Karpas-422 (cell line): ENCODE measurements around the gene MEX3A. TPM values are rescaled to one million over a fixed set of nuclear protein-coding genes. Genes with fewer than 3 reads are reported as not detected.
"Not testable (repeated sequence)": the region's sequence is repeated elsewhere in the genome, so short reads cannot be mapped to it uniquely, and the experiment has no call there.

ENCODE experiments used
- DNase-seq: peaks from one replicate; pipeline ENCODE4 v3.0.0-alpha.2; 2015
- H2AFZ ChIP-seq: fragments of 200-600 bp; sonication (generic); 2 replicates; pipeline ENCODE4 v1.6.1; 2014; ENCODE audit warnings: antibody characterized with exemption, low read length, mixed read lengths
- H3K27ac ChIP-seq: fragments of 200-600 bp; sonication (generic); 2 replicates; pipeline ENCODE4 v1.5.1; 2014; ENCODE audit warnings: mild to moderate bottlenecking, low read length, moderate library complexity
- H3K27me3 ChIP-seq: fragments of 200-600 bp; sonication (generic); 2 replicates; pipeline ENCODE4 v1.6.1; 2014; ENCODE audit warnings: low read length, mixed read lengths
- H3K36me3 ChIP-seq: fragments of 200-600 bp; sonication (generic); 2 replicates; pipeline ENCODE4 v1.6.1; 2014; ENCODE audit warnings: low read length, mixed read lengths; ENCODE audit not compliant: insufficient read depth
- H3K4me1 ChIP-seq: fragments of 200-600 bp; sonication (generic); 2 replicates; pipeline ENCODE4 v1.6.1; 2014; ENCODE audit warnings: mild to moderate bottlenecking, low read length, mixed read lengths
- H3K4me2 ChIP-seq: fragments of 200-600 bp; sonication (generic); 2 replicates; pipeline ENCODE4 v1.6.1; 2014; ENCODE audit warnings: low read length, low read depth, mild to moderate bottlenecking; ENCODE audit not compliant: poor library complexity, severe bottlenecking
- H3K4me3 ChIP-seq: fragments of 200-600 bp; sonication (generic); 2 replicates; pipeline ENCODE4 v1.5.1; 2014; ENCODE audit warnings: mild to moderate bottlenecking, antibody characterized with exemption, low read length, mixed read lengths
- H3K79me2 ChIP-seq: fragments of 200-600 bp; sonication (generic); 2 replicates; pipeline ENCODE4 v1.6.1; 2014; ENCODE audit warnings: mild to moderate bottlenecking, low read length, mixed read lengths
- H3K9ac ChIP-seq: fragments of 200-600 bp; sonication (generic); 2 replicates; pipeline ENCODE4 v1.6.0; 2014; ENCODE audit warnings: low read length
- H3K9me2 ChIP-seq: fragments of 200-600 bp; sonication (generic), shearing (Covaris generic); replicated peaks from 2 replicates; pipeline ENCODE4 v1.6.0; 2014; ENCODE audit warnings: mild to moderate bottlenecking, low read length, moderate library complexity; ENCODE audit not compliant: insufficient read depth
- H3K9me3 ChIP-seq: fragments of 300-700, 200-600 bp; sonication (generic); 2 replicates; pipeline ENCODE4 v1.6.1; 2014; ENCODE audit warnings: low read length, mixed read lengths
- H4K20me1 ChIP-seq: fragments of 200-600 bp; sonication (generic); 2 replicates; pipeline ENCODE4 v1.6.1; 2014; ENCODE audit warnings: mild to moderate bottlenecking, antibody characterized with exemption, low read length, low read depth; ENCODE audit not compliant: insufficient read depth
- total RNA-seq: library from RNA; depleted of rRNA; stranded (reverse); fragments of >200 nt; shearing (Covaris generic); gene quantifications from 2 replicates; pipeline ENCODE4 v1.2.3, GENCODE V29; 2014; ENCODE audit warnings: low replicate concordance

The MEX3A gene
- total RNA-seq, 1 experiment from 2014 or later: 2.3 TPM

GRCh38 chr1:156125544-156125943 is 43.3 kb upstream of the MEX3A start:
- H3K9ac ChIP-seq: 0 out of 2 replicates have a peak overlapping the region, but pooled peaks have one; percentile 37
- H3K9me3 ChIP-seq, H3K79me2 ChIP-seq, H3K4me3 ChIP-seq, H3K9me2 ChIP-seq, H4K20me1 ChIP-seq, DNase-seq, H3K36me3 ChIP-seq, H3K27ac ChIP-seq, H3K27me3 ChIP-seq, H2AFZ ChIP-seq: not testable (repeated sequence)
- H3K4me2 ChIP-seq: peak overlapping the region; percentile 87
- H3K4me1 ChIP-seq: peaks cover 23% of the 10 kb centered on the region

- Histone ChIP-seq H3K9ac (no peak overlapping the region), H3K27me3 (no peaks in the 10 kb centered on the region), H4K20me1 (no peaks in the 10 kb centered on the region), H3K36me3 (no peaks in the 10 kb centered on the region), H3K9me3 (no peaks in the 10 kb centered on the region), H3K9me2 (no peaks in the 10 kb centered on the region), H3K79me2 (no peaks in the 10 kb centered on the region), H2AFZ (no peak overlapping the region), H3K4me1 (peaks cover 23% of the 10 kb centered on the region), H3K4me3 (no peak overlapping the region), H3K4me2 (no peak overlapping the region), H3K27ac (no peak overlapping the region)
- DNase-seq: peak; percentile 62
Measured at GRCh38 chr1:156124557-156125483, 42.6 kb upstream of the MEX3A start.

- no peaks in the 10 kb centered on the region for H3K9me3 ChIP-seq
- H3K4me3 ChIP-seq: no peak overlapping the region
- no peak overlapping the region for H3K27ac ChIP-seq
- no peak overlapping the region for H2AFZ ChIP-seq
- H3K79me2 ChIP-seq: no peaks in the 10 kb centered on the region
- no peaks in the 10 kb centered on the region for H3K36me3 ChIP-seq
- peaks cover 23% of the 10 kb centered on the region for H3K4me1 ChIP-seq
- H3K4me2 ChIP-seq: peak overlapping the region; percentile 23
- H4K20me1 ChIP-seq: no peaks in the 10 kb centered on the region
- DNase-seq: peak; percentile 44
- 0 out of 2 replicates have a peak overlapping the region, but pooled peaks have one; percentile 20 for H3K9ac ChIP-seq
- H3K9me2 ChIP-seq: no peaks in the 10 kb centered on the region
- H3K27me3 ChIP-seq: no peaks in the 10 kb centered on the region
Measured at GRCh38 chr1:156123356-156124196, 41.3 kb upstream of the MEX3A start.

- no peak overlapping the region for H3K9ac ChIP-seq
- H3K9me2 ChIP-seq: no peaks in the 10 kb centered on the region
- H3K27me3 ChIP-seq: no peaks in the 10 kb centered on the region
- no peaks in the 10 kb centered on the region for H4K20me1 ChIP-seq
- H3K4me2 ChIP-seq: no peak overlapping the region
- no peaks in the 10 kb centered on the region for H3K79me2 ChIP-seq
- no peak overlapping the region for H3K27ac ChIP-seq
- H3K36me3 ChIP-seq: no peaks in the 10 kb centered on the region
- no peaks in the 10 kb centered on the region for H3K9me3 ChIP-seq
- H3K4me1 ChIP-seq: peaks cover 23% of the 10 kb centered on the region
- H3K4me3 ChIP-seq: no peak overlapping the region
- H2AFZ ChIP-seq: no peak overlapping the region
- DNase-seq: no peak
Measured at GRCh38 chr1:156122519-156123355, 40.5 kb upstream of the MEX3A start.

- no peaks in the 10 kb centered on the region for H3K9me2 ChIP-seq
- no peak for DNase-seq
- H3K27ac ChIP-seq: no peak overlapping the region
- no peaks in the 10 kb centered on the region for H3K79me2 ChIP-seq
- no peaks in the 10 kb centered on the region for H3K27me3 ChIP-seq
- no peaks in the 10 kb centered on the region for H3K9me3 ChIP-seq
- peaks cover 20% of the 10 kb centered on the region for H3K4me1 ChIP-seq
- H3K4me2 ChIP-seq: no peak overlapping the region
- H4K20me1 ChIP-seq: no peaks in the 10 kb centered on the region
- no peak overlapping the region for H3K4me3 ChIP-seq
- no peak overlapping the region for H3K9ac ChIP-seq
- H3K36me3 ChIP-seq: no peaks in the 10 kb centered on the region
- no peak overlapping the region for H2AFZ ChIP-seq
Measured at GRCh38 chr1:156122086-156122485, 39.8 kb upstream of the MEX3A start.

GRCh38 chr1:156121457-156121856 is 39.2 kb upstream of the MEX3A start:
- no peak overlapping the region for H3K27ac ChIP-seq
- no peaks in the 10 kb centered on the region for H3K9me2 ChIP-seq
- H3K4me3 ChIP-seq: no peak overlapping the region
- no peak overlapping the region for H3K9ac ChIP-seq
- H3K9me3 ChIP-seq: no peaks in the 10 kb centered on the region
- peaks cover 14% of the 10 kb centered on the region for H3K4me1 ChIP-seq
- no peak overlapping the region for H3K4me2 ChIP-seq
- H3K27me3 ChIP-seq: no peaks in the 10 kb centered on the region
- no peaks in the 10 kb centered on the region for H4K20me1 ChIP-seq
- DNase-seq: no peak
- no peaks in the 10 kb centered on the region for H3K79me2 ChIP-seq
- no peaks in the 10 kb centered on the region for H3K36me3 ChIP-seq
- no peak overlapping the region for H2AFZ ChIP-seq

- DNase-seq, H3K9ac ChIP-seq, H3K4me1 ChIP-seq: not testable (repeated sequence)
Measured at GRCh38 chr1:156121005-156121404, 38.7 kb upstream of the MEX3A start.

More at GRCh38 chr1:156121005-156121404, 38.7 kb upstream of the MEX3A start:
- H3K27ac ChIP-seq, H3K79me2 ChIP-seq, H3K9me3 ChIP-seq, H3K27me3 ChIP-seq, H3K9me2 ChIP-seq, H4K20me1 ChIP-seq, H3K4me2 ChIP-seq, H3K4me3 ChIP-seq, H3K36me3 ChIP-seq, H2AFZ ChIP-seq: not testable (repeated sequence)
